Tibial nerve (tissue), 4 donors: ENCODE results near the gene NENF. TPM values are rescaled to one million over a fixed set of nuclear protein-coding genes. Genes with fewer than 3 reads are reported as not detected.

Source experiments
- DNase-seq, 2 donors: peaks; one replicate each; pipeline ENCODE4 v3.0.0-alpha.2; 2019; ENCODE audit warnings: low spot score in 2 of 2
- H3K27ac ChIP-seq, 4 donors: fragments of 200-600 bp; sonication (generic) in 3 of 4; one replicate each; pipeline ENCODE4 v1.5.1; 2017 to 2019; ENCODE audit warnings: mild to moderate bottlenecking in 1 of 4
- H3K27me3 ChIP-seq, 2 donors: fragments of 200-600 bp; sonication (generic) in 1 of 2; one replicate each; pipeline versions ENCODE4 v1.5.1 to v1.6.0; 2017 to 2019
- H3K36me3 ChIP-seq, 3 donors: fragments of 200-600 bp; sonication (generic); one replicate each; pipeline ENCODE4 v1.5.1; 2018 to 2019
- H3K4me1 ChIP-seq, 4 donors: fragments of 200-600 bp; sonication (generic) in 3 of 4; one replicate each; pipeline ENCODE4 v1.5.1; 2017 to 2019
- H3K4me3 ChIP-seq, 4 donors: fragments of 200-600 bp; sonication (generic) in 3 of 4; one replicate each; pipeline ENCODE4 v1.5.1; 2017 to 2019; ENCODE audit warnings: mild to moderate bottlenecking in 1 of 4, moderate library complexity in 1 of 4
- H3K9me3 ChIP-seq, 4 donors: fragments of 200-600 bp; sonication (generic) in 3 of 4; one replicate each; pipeline ENCODE4 v1.5.1; 2017 to 2019
- CTCF ChIP-seq, 5 experiments: fragments of 200-600 bp in 3 of 5; fragments of 450-650 bp in 2 of 5; sonication (generic) in 3 of 5; IDR thresholded peaks; one replicate each; pipeline ENCODE4 v1.5.1; 2016 to 2019; ENCODE audit warnings: antibody characterized with exemption in 5 of 5, mild to moderate bottlenecking in 3 of 5, moderate library complexity in 2 of 5
- EP300 ChIP-seq, 2 donors: sonication (generic); formaldehyde crosslinking; IDR thresholded peaks; one replicate each; pipeline ENCODE4 v1.6.1; 2017; ENCODE audit warnings: antibody characterized with exemption in 2 of 2, mild to moderate bottlenecking in 1 of 2
- POLR2A ChIP-seq, 2 donors: fragments of 450-650 bp; IDR thresholded peaks; one replicate each; pipeline ENCODE4 v1.6.1; 2017; ENCODE audit warnings: antibody characterized with exemption in 2 of 2, mild to moderate bottlenecking in 2 of 2, moderate library complexity in 2 of 2
- WGBS, 2 donors: methylation state at CpG; one replicate each; pipeline ENCODE4 v1.1.5; 2018; 5-methylcytosine and 5-hydroxymethylcytosine counted together
- total RNA-seq, 4 donors: library from RNA; depleted of rRNA; stranded (reverse); fragments of >200 nt; gene quantifications; one replicate each; pipeline ENCODE4 v1.1.0, GENCODE V29; 2016

NENF gene
- total RNA-seq, 4 donors from 2014 or later, result 164 to 211 (median 164) TPM

GRCh38 chr1:212440419-212440818, 7.7 kb downstream of the NENF start:
- 70 to 72% methylated on average over 9 of the region's 9 CpGs for WGBS, 2 donors
- DNase-seq, result no peak
- H3K9me3 ChIP-seq, result no peaks in the 10 kb centered on the region
- TF ChIP-seq CTCF (IDR thresholded peaks at IDR 0.05), result no peak
- no peak for TF ChIP-seq EP300 (IDR thresholded peaks at IDR 0.05)
- no peak for TF ChIP-seq POLR2A (IDR thresholded peaks at IDR 0.05)
- H3K4me1 ChIP-seq, result no peaks in the 10 kb centered on the region
- H3K27ac ChIP-seq, result no peak overlapping the region
- H3K4me3 ChIP-seq, result no peak overlapping the region
- H3K27me3 ChIP-seq, result no peaks in the 10 kb centered on the region
- H3K36me3 ChIP-seq, result peaks cover 0 to 29% (median 0%) of the 10 kb centered on the region in 3 donors

- H3K4me3 ChIP-seq, result no peak overlapping the region
- no peak for DNase-seq
- H3K9me3 ChIP-seq, result no peaks in the 10 kb centered on the region
- TF ChIP-seq POLR2A (IDR thresholded peaks at IDR 0.05) (no peak), EP300 (IDR thresholded peaks at IDR 0.05) (no peak), CTCF (IDR thresholded peaks at IDR 0.05) (no peak)
- no peaks in the 10 kb centered on the region for H3K27me3 ChIP-seq
- no peak overlapping the region for H3K27ac ChIP-seq
- WGBS, 2 donors, result 90 to 95% methylated on average over 5 of the region's 5 CpGs
- peaks cover 0 to 49% (median 0%) of the 10 kb centered on the region in 3 donors for H3K36me3 ChIP-seq
- no peaks in the 10 kb centered on the region for H3K4me1 ChIP-seq
These were observed 9.7 kb downstream of the NENF start for GRCh38 chr1:212442408-212442807.

GRCh38 chr1:212446333-212446732, 13.6 kb downstream of the NENF start:
- TF ChIP-seq CTCF (IDR thresholded peaks at IDR 0.05) (no peak), EP300 (IDR thresholded peaks at IDR 0.05) (no peak), POLR2A (IDR thresholded peaks at IDR 0.05) (no peak)
- Histone ChIP-seq H3K9me3 (no peaks in the 10 kb centered on the region), H3K27ac (no peak overlapping the region), H3K36me3 (peaks cover 0 to 57% (median 0%) of the 10 kb centered on the region in 3 donors), H3K4me1 (no peaks in the 10 kb centered on the region), H3K27me3 (no peaks in the 10 kb centered on the region), H3K4me3 (no peak overlapping the region)
- DNase-seq, result no peak
- WGBS, 2 donors, result 62 to 76% methylated on average over 8 of the region's 8 CpGs

- H3K27ac ChIP-seq, result no peak overlapping the region
- H3K36me3 ChIP-seq, result peaks cover 0 to 57% (median 0%) of the 10 kb centered on the region in 3 donors
- H3K4me3 ChIP-seq, result no peak overlapping the region
- H3K27me3 ChIP-seq, result no peaks in the 10 kb centered on the region
- TF ChIP-seq POLR2A (IDR thresholded peaks at IDR 0.05) (no peak), EP300 (IDR thresholded peaks at IDR 0.05) (no peak), CTCF (IDR thresholded peaks at IDR 0.05) (no peak)
- H3K9me3 ChIP-seq, result no peaks in the 10 kb centered on the region
- no peak for DNase-seq
- WGBS, 2 donors, result 50 to 66% methylated on average over 2 of the region's 2 CpGs
- H3K4me1 ChIP-seq, result peaks cover 0 to 3% (median 0%) of the 10 kb centered on the region in 4 donors
These were observed 14.8 kb downstream of the NENF start for GRCh38 chr1:212447478-212447877.

GRCh38 chr1:212450331-212450881, 17.7 kb downstream of the NENF start:
- DNase-seq, result no peak
- WGBS, 2 donors, result 71 to 73% methylated on average over 4 of the region's 4 CpGs

More at GRCh38 chr1:212450331-212450881, 17.7 kb downstream of the NENF start:
- TF ChIP-seq POLR2A (IDR thresholded peaks at IDR 0.05), result no peak
- TF ChIP-seq EP300 (IDR thresholded peaks at IDR 0.05), result no peak
- TF ChIP-seq CTCF (IDR thresholded peaks at IDR 0.05), result no peak
- no peak overlapping the region for H3K4me3 ChIP-seq
- no peaks in the 10 kb centered on the region for H3K27me3 ChIP-seq
- H3K4me1 ChIP-seq, result peaks cover 0 to 13% (median under 1%) of the 10 kb centered on the region in 4 donors
- H3K27ac ChIP-seq, result no peak overlapping the region
- no peaks in the 10 kb centered on the region for H3K9me3 ChIP-seq
- H3K36me3 ChIP-seq, result peaks cover 0 to 35% (median 0%) of the 10 kb centered on the region in 3 donors
